GM12878 (cell line): ENCODE measurements around the gene KCNS1.

Experiments used
- BMI1 ChIP-seq: fragments of 450-650 bp; IDR thresholded peaks from 2 replicates; pipeline ENCODE4 v1.6.1; 2016; ENCODE audit warnings: mild to moderate bottlenecking, moderate library complexity, borderline replicate concordance
- CTCF ChIP-seq, 3 experiments: IDR thresholded peaks in 2 of 3; conservative IDR thresholded peaks in 1 of 3; 2 replicates each; pipeline ENCODE4 v1.5.1; 2011; ENCODE audit warnings: low read depth in 3 of 3, low read length in 3 of 3, mild to moderate bottlenecking in 3 of 3, control low read depth in 2 of 3, moderate library complexity in 2 of 3, inconsistent platforms in 1 of 3, mixed read lengths in 1 of 3; ENCODE audit not compliant: control insufficient read depth in 2 of 3, insufficient read depth in 1 of 3; ENCODE audit errors: extremely low read depth in 1 of 3
- NRF1 ChIP-seq: conservative IDR thresholded peaks from 2 replicates; pipeline ENCODE4 v1.6.1; 2011; ENCODE audit warnings: mild to moderate bottlenecking, low read depth, low read length, improper control_type of control experiment
- POLR2A ChIP-seq: IDR thresholded peaks from 2 replicates; pipeline ENCODE4 v1.6.1; 2011; ENCODE audit warnings: low read depth, mild to moderate bottlenecking, low read length
- POU2F2 ChIP-seq: IDR thresholded peaks from 3 replicates; pipeline ENCODE4 v1.6.1; 2011; ENCODE audit warnings: low read depth, mild to moderate bottlenecking, low read length, borderline replicate concordance
- SREBF2 ChIP-seq: IDR thresholded peaks from 2 replicates; pipeline ENCODE4 v1.6.1; 2012; ENCODE audit warnings: mild to moderate bottlenecking, low read length
- TAF1 ChIP-seq: IDR thresholded peaks from 2 replicates; pipeline ENCODE4 v1.6.1; 2011; ENCODE audit warnings: mild to moderate bottlenecking, low read depth, low read length, borderline replicate concordance
- ZNF592 ChIP-seq: fragments of 450-650 bp; IDR thresholded peaks from 2 replicates; pipeline ENCODE4 v1.6.1; 2017; ENCODE audit warnings: mild to moderate bottlenecking, moderate library complexity

GRCh38 chr20:45049438-45049837 is 51.5 kb downstream of the KCNS1 start:
- TF ChIP-seq CTCF (IDR thresholded peaks at IDR 0.05 in 2 of 3, conservative IDR thresholded peaks at IDR 0.05 in 1 of 3; ENCODE audit: control insufficient read depth in 2 of 3, extremely low read depth in 1 of 3, insufficient read depth in 1 of 3, low read depth in 3 of 3, low read length in 3 of 3) = no peak
- no peak for TF ChIP-seq ZNF592
- TF ChIP-seq POLR2A = no peak
- TF ChIP-seq TAF1 = no peak
- TF ChIP-seq SREBF2 = no peak
- no peak for TF ChIP-seq NRF1
- TF ChIP-seq BMI1 = no peak
- no peak for TF ChIP-seq POU2F2
